Activated naive CD4-positive, alpha-beta T cell treated with Interleukin-2 at 50 U/mL for 16 hours (primary cell): ENCODE measurements around the gene AKT1S1.

Experiments
- DNase-seq: peaks from one replicate; pipeline ENCODE4 v3.0.0-alpha.2; 2020

AKT1S1 gene

GRCh38 chr19:49882643-49883042 lies 5.5 kb upstream of the AKT1S1 start:
- DNase-seq = no peak

- no peak for DNase-seq
Measured at GRCh38 chr19:49881672-49882394, 4.7 kb upstream of the AKT1S1 start.

DNA sequence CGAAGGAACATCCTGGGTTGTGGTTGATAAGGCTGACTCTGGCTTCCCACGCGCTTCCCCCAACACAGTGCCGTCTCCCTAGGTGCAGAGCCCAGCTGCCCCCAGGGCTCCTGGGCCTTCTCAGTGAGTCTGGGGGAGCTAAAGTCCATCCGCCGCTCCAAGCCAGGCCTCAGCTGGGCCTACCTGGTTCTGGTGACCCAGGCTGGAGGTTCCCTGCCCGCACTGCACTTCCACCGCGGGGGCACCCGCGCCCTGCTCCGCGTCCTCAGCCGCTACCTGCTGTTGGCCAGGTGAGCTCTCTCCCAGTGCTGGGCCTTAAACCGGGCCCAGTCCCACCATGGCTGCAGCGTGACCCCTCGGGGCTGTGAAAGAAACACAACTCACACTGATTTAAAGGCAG lies 4.0 kb upstream of the AKT1S1 start:
- DNase-seq = no peak

DNA sequence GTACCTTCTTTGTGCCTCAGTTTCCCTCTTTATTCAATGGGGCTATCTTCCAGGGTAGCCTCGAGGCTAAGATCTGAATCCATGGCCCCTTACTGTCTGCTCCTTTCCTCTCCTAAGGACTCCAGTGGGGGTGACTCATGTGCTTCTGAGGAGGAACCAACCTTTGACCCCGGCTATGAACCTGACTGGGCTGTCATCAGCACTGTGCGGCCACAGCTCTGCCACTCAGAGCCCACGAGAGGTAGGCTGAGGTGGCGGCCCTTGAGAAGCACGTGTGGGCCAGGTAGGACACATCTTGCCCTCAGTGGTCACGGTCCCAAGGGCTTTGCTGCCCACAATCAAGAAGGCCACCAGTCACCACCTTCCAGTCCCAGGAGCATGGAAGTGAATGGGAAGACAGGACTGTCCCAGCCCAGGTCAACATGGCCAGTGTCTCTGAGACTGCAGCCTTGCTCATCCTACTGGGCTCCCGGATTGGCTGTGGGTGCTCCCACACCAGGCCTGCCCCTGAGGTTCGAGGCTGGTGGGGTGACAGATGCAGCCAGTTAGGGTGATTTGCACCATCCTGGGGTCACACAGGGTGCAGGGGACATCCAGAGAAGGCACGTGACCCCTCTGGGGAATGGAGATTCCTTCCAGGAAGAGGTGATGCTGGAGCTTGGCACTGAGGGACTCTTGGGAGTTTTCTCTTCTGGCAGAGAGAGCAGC lies 3.2 kb upstream of the AKT1S1 start:
- no peak for DNase-seq

DNA sequence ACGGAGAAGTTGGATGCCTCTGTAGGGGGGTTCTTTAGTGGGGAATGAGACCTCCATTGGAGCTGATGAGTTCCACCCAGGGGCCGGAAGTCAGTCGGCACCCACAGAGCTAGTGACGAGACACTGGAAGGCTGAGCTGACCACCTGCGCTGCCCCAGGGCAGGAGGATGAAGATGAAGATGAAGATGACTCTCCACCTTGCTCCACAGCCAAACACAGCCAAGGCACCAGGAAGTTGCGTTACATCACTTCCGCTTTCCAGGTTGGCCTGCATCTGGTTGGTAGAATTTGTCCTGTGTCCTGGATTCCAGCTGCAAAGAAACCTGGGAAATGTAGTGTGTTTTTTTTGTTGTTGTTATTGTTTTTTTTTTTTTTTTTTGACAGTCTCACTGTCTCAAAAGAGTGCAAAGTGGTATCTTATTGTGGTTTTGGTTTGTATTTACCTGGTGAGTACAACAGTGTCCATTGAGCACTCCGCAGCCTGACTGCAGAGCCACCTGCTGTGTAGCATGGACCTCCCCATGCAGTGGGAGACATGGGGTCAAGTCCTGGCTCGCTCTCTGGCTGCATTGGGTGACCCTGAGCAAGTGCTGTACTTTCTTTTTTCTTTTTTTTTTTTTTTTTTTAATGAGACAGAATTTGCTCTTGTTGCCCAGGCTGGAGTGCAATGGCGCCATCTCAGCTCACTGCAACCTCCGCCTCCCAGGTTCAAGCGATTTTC lies 2.2 kb upstream of the AKT1S1 start:
- DNase-seq = no peak

DNA sequence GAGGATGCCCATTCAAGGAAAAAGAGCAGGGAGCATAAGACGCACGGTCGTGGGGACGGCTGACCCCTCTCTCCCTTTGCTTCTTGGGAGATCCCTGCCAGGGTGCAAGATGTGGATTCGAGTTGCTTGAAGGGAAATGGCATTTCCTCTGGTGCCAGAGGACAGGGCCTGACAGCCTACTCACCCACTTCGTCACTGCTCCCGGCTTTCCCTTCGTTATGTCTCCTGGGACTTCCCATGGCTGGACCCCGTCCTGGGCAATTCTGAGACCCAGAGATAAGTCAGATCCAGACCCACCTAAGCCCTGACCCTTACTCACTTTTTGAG lies 1.6 kb upstream of the AKT1S1 start:
- no peak for DNase-seq

DNA sequence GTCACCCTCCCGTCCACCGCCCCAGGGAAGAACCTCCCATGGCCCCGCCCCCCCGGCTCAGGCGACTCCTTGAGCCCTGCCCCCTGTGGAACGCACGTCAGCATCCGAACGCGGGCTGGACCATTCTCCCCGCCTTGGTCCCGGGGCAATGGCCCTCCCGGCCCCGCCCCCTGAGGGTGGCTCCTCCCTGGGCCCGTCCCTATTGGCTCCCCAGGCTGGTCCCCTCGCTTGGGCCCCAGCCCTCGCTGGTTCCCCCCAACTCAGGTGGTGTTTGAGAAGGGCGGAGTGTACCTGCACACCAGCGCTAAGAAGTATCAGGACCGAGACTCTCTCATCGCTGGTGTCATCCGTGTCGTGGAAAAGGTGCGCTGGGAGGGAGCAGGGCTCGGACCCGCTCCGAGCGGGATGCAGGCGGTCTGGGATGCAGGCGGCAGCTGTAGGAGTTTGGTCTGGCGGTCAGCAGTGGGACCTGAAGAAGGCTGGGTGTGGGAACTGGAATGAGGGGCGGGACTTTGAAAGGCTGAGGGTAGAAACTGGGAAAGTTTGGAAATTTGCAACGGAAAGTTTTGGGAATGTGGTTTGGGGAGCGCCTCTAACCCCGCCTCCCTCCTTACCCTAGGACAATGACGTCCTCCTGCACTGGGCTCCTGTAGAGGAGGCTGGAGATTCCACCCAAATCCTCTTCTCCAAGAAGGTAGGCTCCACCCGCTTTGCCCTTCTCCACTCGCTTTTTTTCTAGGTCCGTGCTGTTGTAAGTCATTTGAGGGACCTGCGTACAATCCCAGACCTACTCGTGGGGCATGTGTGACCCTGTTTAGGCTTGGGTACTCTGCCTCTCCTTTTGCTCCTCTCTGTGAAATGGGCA lies 956 bp upstream of the AKT1S1 start:
- peak; percentile 99 for DNase-seq

DNA sequence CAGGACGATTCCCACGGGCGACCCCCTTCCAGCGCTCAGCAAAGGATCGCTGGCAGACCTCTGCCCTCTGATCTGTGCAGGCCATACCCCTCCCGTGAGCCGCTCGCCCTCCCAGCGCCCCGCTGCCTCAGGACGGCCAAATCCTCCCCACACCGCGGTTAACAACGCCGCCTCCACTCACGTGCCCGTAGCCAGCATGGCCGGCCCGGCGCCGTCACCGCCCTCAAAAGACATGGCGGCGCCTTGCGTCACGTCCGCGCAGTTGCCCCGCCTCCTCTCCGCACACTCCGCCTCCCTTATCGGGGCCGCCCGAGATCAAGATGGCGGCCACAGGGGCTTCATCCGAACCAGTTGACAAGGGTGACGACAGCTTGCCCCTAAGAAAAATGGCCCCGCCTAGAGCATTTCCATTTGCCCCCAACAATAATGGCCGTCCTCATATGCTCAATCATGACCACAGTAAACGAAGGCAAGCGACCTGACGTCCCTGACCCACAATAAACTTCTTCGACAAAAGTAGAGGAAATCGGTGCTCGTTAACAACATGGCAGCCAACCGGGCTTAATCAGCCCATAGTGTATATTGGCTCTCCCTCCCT lies 634 bp downstream of the AKT1S1 start:
- DNase-seq = peak; percentile 98

DNA sequence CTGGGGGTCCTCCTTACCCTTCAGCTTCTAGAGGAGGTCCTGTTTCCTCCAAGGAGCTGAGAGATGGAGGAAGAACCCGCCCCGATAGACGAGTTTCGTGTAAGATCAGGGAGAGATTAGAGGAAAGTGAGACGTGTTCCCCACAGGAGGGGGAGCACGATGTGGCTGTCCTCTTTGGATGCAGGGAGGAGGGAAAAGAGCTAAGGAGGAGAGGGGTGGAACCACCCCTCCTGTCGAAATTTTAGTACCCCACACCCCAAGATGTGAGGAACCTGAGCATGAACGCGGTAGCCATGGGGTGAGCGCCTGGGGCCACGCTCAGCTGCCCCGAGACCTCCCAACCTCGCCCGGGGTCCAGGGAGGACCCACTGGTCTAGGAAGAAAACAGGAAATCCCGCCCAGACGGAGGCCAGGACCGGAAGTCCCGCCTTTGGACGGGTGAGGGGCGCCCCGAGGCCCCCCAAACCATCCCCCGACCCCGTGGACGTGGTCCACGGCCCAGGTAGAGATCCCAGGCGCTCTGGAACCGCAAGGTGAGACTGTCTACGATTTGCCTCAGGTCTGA lies 1.2 kb downstream of the AKT1S1 start:
- DNase-seq = peak; percentile 65

DNA sequence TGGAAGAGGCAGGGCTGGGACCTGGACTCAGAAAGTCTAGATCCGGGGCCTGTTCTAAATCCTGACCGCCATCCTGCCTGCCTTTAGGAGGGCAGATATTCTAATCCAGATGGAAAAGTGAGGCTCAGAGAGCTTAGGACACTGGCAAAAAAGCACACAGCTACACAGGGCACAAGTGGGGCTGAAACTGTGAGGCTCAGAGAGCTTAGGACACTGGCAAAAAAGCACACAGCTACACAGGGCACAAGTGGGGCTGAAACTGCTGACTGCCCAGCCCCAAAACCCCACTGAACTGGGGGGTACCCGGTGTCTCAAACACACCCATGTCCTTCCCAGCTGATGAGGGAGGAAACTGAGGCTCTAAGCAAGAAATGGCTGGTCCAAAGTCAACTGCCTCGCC lies 2.0 kb downstream of the AKT1S1 start:
- no peak for DNase-seq

DNA sequence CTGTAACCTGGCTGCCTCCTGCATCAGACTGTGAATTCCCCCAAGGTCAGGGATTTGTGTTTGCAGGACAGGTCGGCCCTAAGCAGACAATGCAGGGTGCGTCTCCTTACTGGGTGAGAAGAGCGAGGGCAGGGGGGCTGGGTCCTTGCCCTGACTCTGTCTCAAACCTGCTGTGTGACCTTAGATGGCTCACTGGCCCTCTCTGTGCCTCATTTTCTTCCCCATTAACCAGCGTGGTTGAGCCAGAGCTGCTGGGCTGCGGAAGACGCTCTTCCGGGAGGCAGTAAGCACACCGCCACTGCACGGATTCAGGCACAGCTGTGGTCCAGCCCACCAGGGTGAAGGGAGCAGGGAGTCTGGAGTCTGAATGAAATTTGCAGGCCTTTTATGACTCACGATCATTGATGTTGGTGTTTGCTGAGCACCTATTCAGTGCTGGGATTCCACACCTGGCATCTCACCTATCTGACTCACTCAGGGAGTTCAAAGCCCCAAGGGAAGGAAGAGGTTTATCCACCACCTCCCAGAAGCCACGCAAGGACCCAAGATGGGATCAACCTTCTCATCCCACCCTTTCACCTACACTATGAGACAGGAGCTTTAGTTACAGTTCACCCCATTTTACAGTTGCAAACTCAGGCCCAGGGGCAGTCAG lies 2.5 kb downstream of the AKT1S1 start:
- no peak for DNase-seq

DNA sequence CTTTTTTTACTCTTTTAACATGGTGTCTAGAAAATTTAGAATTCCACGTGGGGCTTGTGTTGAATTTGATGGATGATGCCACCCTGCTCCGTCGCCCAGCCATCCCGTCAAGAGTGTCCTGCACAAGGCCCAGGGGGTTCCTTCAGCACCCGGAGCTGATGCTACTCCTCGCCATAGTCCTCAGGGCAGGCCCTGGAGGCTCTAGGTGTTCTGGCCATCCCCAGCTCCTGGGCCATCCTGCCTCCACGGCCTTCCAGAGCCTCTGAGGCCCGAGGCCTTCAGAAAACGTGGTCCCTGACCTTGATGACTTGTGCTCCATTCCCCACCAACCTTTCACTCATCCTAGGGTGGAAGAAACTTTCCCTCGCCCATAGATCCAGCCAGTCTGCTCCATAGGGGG lies 3.3 kb downstream of the AKT1S1 start:
- DNase-seq = no peak

- no peak for DNase-seq
Measured at GRCh38 chr19:49873129-49873521, 4.0 kb downstream of the AKT1S1 start.

- no peak for DNase-seq
Measured at GRCh38 chr19:49872245-49873128, 4.7 kb downstream of the AKT1S1 start.

DNA sequence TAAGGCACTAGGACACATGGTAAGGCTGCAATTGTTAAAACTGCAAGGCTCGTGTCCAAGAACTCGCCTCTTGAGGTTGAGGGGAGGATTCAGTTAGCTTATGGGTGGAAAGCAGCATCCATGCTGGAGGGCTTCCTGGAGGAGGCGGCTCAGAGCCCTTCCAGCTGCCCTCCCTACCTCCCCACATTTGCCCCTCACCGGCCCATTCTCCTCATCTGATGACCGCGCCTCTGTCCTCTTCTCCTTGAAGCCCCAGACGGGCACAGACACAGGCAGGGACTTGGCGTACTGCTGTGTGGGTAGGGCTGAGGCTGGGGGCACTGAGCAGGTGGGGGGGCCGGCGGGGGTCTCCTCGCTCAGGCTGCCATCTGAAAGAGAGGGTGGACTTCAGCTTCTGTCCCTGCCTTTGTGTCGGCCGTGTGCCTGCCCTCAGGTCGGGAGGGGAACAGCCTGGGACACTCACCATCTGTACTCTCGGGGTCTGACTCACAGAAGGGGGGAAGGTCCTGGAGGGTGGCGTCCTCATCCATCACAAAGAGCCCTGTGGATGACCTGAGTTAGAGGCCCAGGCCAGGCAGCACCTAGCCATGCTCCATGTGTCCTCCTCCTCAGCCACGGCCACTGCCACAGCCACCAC lies 5.7 kb downstream of the AKT1S1 start:
- DNase-seq = no peak

DNA sequence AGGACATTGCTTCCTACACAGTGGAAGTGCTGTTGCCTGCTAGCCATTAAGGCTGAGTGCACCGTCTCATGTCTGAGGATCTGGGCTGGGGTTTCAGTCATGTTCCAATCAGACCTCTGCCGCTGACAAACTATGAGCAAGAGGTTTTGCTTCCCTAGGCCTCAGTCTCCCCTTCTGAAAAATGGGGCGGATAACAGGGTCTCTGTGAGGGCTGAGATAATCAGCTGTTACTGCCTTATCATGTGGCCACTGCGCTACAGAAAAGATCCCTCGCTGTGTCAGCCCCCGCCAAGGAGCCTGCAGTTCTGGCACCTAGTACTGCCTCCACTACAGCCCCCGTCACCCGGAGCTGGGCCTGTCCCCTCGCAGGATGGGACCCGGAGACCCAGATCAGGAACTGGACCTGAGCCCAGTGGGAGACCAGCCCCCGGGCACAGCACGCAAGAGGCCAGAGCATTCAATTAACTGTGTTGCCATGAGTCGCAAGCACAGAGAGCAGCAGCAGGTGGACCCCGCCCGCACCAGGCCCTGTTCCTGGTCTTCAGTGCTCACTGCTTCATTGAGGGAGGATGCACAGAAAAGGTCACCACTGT lies 6.8 kb downstream of the AKT1S1 start:
- no peak for DNase-seq

DNA sequence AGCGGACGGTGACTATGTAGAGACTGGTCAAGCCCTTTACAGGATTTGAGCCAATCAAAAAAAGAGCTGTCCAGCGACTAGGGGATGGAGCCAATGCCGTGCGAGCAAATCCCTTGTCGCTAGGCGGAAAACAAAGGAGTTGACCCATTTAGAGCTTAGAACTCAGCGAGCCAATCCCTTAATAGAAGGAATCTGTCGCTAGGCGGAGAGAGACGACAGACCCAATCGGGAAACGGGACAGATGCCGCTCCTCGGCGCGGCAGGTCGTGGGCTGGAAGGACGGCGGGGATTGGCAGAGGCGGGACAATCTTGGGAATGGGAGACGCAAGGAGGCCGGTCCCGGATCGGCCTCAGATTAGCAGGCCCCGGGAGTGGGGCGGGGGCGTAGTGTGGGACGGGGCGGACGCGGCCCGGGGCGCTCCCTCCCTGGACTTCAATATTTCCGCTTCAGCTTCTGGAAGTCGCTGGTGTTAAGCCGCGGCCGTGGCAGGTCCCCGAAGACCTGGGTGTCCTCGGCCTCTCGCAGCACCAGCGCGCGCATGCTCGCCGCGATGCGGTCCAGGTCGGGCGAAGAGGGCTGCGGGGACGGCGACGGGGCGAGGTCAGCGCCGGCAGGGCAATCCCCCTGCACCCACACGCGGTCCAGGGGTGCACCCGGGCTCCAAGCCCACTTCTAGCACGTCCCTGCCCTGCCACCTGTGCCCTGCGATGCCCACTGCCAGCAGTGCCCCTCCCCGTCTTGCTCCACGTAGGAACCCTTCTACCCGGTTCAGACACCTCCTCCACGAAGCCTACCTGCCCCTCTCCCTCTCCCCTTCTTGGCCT lies 7.5 kb downstream of the AKT1S1 start:
- peak; percentile 91 for DNase-seq

- DNase-seq = no peak
Measured at GRCh38 chr19:49869009-49869483, 8.1 kb downstream of the AKT1S1 start.
